H4 (cell line): ENCODE results near the gene CSF2. TPM values are rescaled to one million over a fixed set of nuclear protein-coding genes. Genes with fewer than 3 reads are reported as not detected.

Source experiments
- DNase-seq: peaks from one replicate; pipeline ENCODE4 v3.0.0-alpha.2; 2015; ENCODE audit warnings: low spot score
- total RNA-seq: library from RNA; depleted of rRNA; stranded (reverse); fragments of >200 nt; shearing (Covaris generic); gene quantifications from 2 replicates; pipeline ENCODE4 v1.2.3, GENCODE V29; 2014

CSF2 gene
- total RNA-seq, 1 experiment from 2014 or later, result 0.37 TPM

- DNase-seq, result no peak
Observed at GRCh38 chr5:132054697-132055440, 18.7 kb upstream of the CSF2 start.

GRCh38 chr5:132055441-132055807, 18.2 kb upstream of the CSF2 start:
- DNase-seq, result no peak

- no peak for DNase-seq
Observed at GRCh38 chr5:132055808-132056609, 17.6 kb upstream of the CSF2 start.

- DNase-seq, result no peak
Observed at GRCh38 chr5:132056610-132057497, 16.7 kb upstream of the CSF2 start.

GRCh38 chr5:132057498-132058255, 15.9 kb upstream of the CSF2 start:
- DNase-seq, result no peak

- no peak for DNase-seq
Observed at GRCh38 chr5:132058646-132059042, 14.9 kb upstream of the CSF2 start.

GRCh38 chr5:132059043-132059695, 14.4 kb upstream of the CSF2 start:
- DNase-seq, result no peak

GRCh38 chr5:132059696-132060500, 13.7 kb upstream of the CSF2 start:
- no peak for DNase-seq

- no peak for DNase-seq
Observed at GRCh38 chr5:132060501-132061161, 13.0 kb upstream of the CSF2 start, which contains the start of gene IL3. Gene IL3 (plus strand): TSS chr5:132060655. CDS start chr5:132060707, 52 bp downstream.

- peak; percentile 73 for DNase-seq
Observed at GRCh38 chr5:132063090-132063911, 10.3 kb upstream of the CSF2 start.

- no peak for DNase-seq
Observed at GRCh38 chr5:132064140-132064539, 9.4 kb upstream of the CSF2 start.

GRCh38 chr5:132064738-132065331, 8.8 kb upstream of the CSF2 start:
- DNase-seq, result peak; percentile 72

GRCh38 chr5:132065351-132065937, 8.1 kb upstream of the CSF2 start:
- peak; percentile 77 for DNase-seq

GRCh38 chr5:132065951-132066701, 7.5 kb upstream of the CSF2 start:
- no peak for DNase-seq

GRCh38 chr5:132066871-132067270, 6.7 kb upstream of the CSF2 start:
- no peak for DNase-seq

GRCh38 chr5:132067451-132067850, 6.1 kb upstream of the CSF2 start:
- DNase-seq, result no peak
